ENCODE results near the gene TTC7B.

DNA sequence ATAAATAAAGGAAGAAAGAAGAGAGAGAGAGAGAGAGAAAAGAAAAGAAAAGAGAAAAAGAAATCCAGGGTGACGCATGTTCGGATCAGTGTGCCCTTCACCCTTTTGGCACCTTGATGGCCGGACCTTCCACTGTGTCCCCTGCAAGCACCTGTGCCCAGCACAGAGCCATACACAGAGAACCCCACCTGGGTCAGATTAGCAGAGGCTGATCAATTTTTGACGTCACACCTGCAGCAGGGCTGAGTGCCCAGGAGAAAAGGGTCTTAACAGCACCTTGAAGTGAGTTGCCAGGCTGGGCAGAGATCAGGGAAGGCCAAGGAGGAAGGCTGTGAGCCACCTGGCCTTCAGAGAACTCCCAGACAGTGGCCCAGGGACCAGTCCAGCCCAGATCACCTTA is 305.0 kb downstream of the TTC7B start:
- TF ChIP-seq, protein P1, sequence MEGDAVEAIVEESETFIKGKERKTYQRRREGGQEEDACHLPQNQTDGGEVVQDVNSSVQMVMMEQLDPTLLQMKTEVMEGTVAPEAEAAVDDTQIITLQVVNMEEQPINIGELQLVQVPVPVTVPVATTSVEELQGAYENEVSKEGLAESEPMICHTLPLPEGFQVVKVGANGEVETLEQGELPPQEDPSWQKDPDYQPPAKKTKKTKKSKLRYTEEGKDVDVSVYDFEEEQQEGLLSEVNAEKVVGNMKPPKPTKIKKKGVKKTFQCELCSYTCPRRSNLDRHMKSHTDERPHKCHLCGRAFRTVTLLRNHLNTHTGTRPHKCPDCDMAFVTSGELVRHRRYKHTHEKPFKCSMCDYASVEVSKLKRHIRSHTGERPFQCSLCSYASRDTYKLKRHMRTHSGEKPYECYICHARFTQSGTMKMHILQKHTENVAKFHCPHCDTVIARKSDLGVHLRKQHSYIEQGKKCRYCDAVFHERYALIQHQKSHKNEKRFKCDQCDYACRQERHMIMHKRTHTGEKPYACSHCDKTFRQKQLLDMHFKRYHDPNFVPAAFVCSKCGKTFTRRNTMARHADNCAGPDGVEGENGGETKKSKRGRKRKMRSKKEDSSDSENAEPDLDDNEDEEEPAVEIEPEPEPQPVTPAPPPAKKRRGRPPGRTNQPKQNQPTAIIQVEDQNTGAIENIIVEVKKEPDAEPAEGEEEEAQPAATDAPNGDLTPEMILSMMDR (IDR thresholded peaks at IDR 0.05) = no peak
- no peak for TF ChIP-seq POLR2A (IDR thresholded peaks at IDR 0.05)
